BLaER1 treated with 17β-estradiol and CSF1 and Interleukin-3, amounts not matched to agents 10 nM and 100 nM (cell line): ENCODE data around the gene INTS2.
A peak's percentile ranks its signal among the peaks of the same experiment; 100 is the strongest.

Experiments
- H3K27ac ChIP-seq, 11 experiments: shearing (Covaris generic); formaldehyde crosslinking; 2 replicates each; pipeline ENCODE4 v1.8.1; 2022
- H3K27me3 ChIP-seq, 11 experiments: shearing (Covaris generic); formaldehyde crosslinking; 2 replicates each; pipeline ENCODE4 v1.8.1; 2022
- H3K36me3 ChIP-seq, 11 experiments: shearing (Covaris generic); formaldehyde crosslinking; 2 replicates each; pipeline ENCODE4 v1.8.1; 2022
- H3K4me1 ChIP-seq, 10 experiments: shearing (Covaris generic); formaldehyde crosslinking; 2 replicates each; pipeline ENCODE4 v1.8.1; 2022
- H3K4me2 ChIP-seq, 11 experiments: shearing (Covaris generic); formaldehyde crosslinking; 2 replicates each; pipeline ENCODE4 v1.8.1; 2022
- H3K4me3 ChIP-seq, 10 experiments: shearing (Covaris generic); formaldehyde crosslinking; 2 replicates each; pipeline ENCODE4 v1.8.1; 2022
- H3K9ac ChIP-seq, 11 experiments: shearing (Covaris generic); formaldehyde crosslinking; 2 replicates each; pipeline ENCODE4 v1.8.1; 2022
- H3K9me3 ChIP-seq, 11 experiments: shearing (Covaris generic); formaldehyde crosslinking; replicated peaks in 1 of 11; 2 replicates each; pipeline ENCODE4 v1.8.1; 2022
- H4K20me1 ChIP-seq, 11 experiments: shearing (Covaris generic); formaldehyde crosslinking; 2 replicates each; pipeline ENCODE4 v1.8.1; 2022
- Cebpa-rat ChIP-seq, 11 experiments: shearing (Covaris generic); IDR thresholded peaks; 2 replicates each; pipeline ENCODE4 v1.8.1; 2022

INTS2 gene, protein sequence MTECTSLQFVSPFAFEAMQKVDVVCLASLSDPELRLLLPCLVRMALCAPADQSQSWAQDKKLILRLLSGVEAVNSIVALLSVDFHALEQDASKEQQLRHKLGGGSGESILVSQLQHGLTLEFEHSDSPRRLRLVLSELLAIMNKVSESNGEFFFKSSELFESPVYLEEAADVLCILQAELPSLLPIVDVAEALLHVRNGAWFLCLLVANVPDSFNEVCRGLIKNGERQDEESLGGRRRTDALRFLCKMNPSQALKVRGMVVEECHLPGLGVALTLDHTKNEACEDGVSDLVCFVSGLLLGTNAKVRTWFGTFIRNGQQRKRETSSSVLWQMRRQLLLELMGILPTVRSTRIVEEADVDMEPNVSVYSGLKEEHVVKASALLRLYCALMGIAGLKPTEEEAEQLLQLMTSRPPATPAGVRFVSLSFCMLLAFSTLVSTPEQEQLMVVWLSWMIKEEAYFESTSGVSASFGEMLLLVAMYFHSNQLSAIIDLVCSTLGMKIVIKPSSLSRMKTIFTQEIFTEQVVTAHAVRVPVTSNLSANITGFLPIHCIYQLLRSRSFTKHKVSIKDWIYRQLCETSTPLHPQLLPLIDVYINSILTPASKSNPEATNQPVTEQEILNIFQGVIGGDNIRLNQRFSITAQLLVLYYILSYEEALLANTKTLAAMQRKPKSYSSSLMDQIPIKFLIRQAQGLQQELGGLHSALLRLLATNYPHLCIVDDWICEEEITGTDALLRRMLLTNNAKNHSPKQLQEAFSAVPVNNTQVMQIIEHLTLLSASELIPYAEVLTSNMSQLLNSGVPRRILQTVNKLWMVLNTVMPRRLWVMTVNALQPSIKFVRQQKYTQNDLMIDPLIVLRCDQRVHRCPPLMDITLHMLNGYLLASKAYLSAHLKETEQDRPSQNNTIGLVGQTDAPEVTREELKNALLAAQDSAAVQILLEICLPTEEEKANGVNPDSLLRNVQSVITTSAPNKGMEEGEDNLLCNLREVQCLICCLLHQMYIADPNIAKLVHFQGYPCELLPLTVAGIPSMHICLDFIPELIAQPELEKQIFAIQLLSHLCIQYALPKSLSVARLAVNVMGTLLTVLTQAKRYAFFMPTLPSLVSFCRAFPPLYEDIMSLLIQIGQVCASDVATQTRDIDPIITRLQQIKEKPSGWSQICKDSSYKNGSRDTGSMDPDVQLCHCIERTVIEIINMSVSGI

GRCh38 chr17:61927208-61928100 lies at the start of gene INTS2:
INTS2 (minus strand) TSS chr17:61927982; CDS start chr17:61926644, 1,338 bp downstream.
- Histone ChIP-seq H3K4me1 (peaks cover 14 to 24% (median 19%) of the 10 kb centered on the region in 10 experiments), H4K20me1 (no peaks in the 10 kb centered on the region), H3K36me3 (peaks cover 20 to 34% (median 28%) of the 10 kb centered on the region in 11 experiments), H3K27ac (peak within 1 kb of the TSS; percentile 77 to 95 (median 94)), H3K4me2 (peak within 1 kb of the TSS; percentile 74 to 97 (median 90)), H3K27me3 (no peaks in the 10 kb centered on the region), H3K9me3 (no peaks in the 10 kb centered on the region), H3K9ac (peak within 1 kb of the TSS; percentile 88 to 97 (median 95)), H3K4me3 (peak within 1 kb of the TSS; percentile 62 to 87 (median 78))
- no peak for TF ChIP-seq Cebpa-rat (IDR thresholded peaks at IDR 0.05)

DNA sequence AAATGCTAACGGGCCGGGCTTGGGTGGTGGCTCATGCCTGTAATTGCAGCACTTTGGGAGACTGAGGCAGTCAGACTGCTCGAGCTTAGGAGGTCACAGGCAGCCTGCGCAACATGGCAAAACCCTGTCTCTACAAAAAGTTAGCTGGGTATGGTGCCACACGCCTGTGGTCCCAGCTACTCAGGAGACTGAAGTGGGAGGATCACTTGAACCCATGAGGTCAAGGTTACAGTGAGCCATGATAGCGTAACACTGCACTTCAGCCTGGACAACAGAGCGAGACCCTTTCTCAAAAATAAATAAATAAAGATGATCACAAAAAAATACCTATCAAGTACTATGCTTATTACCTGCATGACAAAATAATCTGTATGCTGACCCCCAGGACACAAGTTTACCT lies 46.3 kb upstream of the INTS2 start:
- no peak overlapping the region for H3K9ac ChIP-seq
- H3K4me3 ChIP-seq: no peak overlapping the region
- H3K4me1 ChIP-seq: peaks cover 0 to 24% (median 13%) of the 10 kb centered on the region in 10 experiments; a peak in 17 of 20 replicates
- no peak for TF ChIP-seq Cebpa-rat (IDR thresholded peaks at IDR 0.05)
- no peak overlapping the region for H3K4me2 ChIP-seq
- peaks cover 80 to 100% (median 97%) of the 10 kb centered on the region in 11 experiments for H3K36me3 ChIP-seq
- H4K20me1 ChIP-seq: peaks cover under 1 to 83% (median 44%) of the 10 kb centered on the region in 11 experiments; a peak in 19 of 22 replicates
- no peaks in the 10 kb centered on the region for H3K9me3 ChIP-seq
- no peaks in the 10 kb centered on the region for H3K27me3 ChIP-seq
- H3K27ac ChIP-seq: no peak overlapping the region

DNA sequence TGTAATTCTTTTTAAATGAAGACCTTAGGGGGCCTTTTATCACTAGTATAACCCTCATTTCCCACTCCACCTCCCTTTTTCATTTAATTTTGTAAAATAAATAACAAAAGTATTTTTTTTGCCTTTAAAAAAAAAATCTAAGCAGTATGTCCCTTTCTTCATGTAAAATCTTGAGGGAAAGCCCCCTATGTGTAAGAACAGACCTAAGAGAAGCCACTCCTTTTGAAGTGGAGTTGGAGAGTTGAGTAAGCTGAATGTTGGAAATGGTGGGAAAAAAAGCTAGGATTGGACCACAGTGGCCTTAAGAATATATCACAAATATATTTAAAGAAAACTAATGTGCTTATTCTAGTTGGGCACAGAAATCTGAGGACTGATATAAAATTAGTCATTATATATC lies 44.5 kb upstream of the INTS2 start:
- Histone ChIP-seq H4K20me1 (peaks cover 0 to 65% (median 31%) of the 10 kb centered on the region in 11 experiments; a peak in 18 of 22 replicates), H3K9ac (no peak overlapping the region), H3K4me3 (no peak overlapping the region), H3K27ac (no peak overlapping the region), H3K4me2 (no peak overlapping the region), H3K36me3 (peaks cover 81 to 100% (median 97%) of the 10 kb centered on the region in 11 experiments), H3K27me3 (no peaks in the 10 kb centered on the region), H3K9me3 (no peaks in the 10 kb centered on the region), H3K4me1 (peaks cover 0 to 24% (median 13%) of the 10 kb centered on the region in 10 experiments; a peak in 17 of 20 replicates)
- no peak for TF ChIP-seq Cebpa-rat (IDR thresholded peaks at IDR 0.05)

GRCh38 chr17:61970030-61970429 lies 42.2 kb upstream of the INTS2 start:
- Histone ChIP-seq H3K9ac (peak overlapping the region in 7 of 11 experiments; percentile 13 to 67 (median 54); a peak in 11 of 22 replicates), H3K36me3 (peaks cover 80 to 100% (median 95%) of the 10 kb centered on the region in 11 experiments), H3K9me3 (no peaks in the 10 kb centered on the region), H3K27ac (peak overlapping the region; percentile 15 to 86 (median 71); a peak in 21 of 22 replicates), H3K4me3 (peak overlapping the region in 1 of 10 experiments; percentile 21; a peak in 1 of 20 replicates), H3K4me1 (peaks cover 0 to 24% (median 13%) of the 10 kb centered on the region in 10 experiments; a peak in 17 of 20 replicates), H3K27me3 (no peaks in the 10 kb centered on the region), H3K4me2 (peak overlapping the region in 9 of 11 experiments; percentile 23 to 80 (median 71); a peak in 17 of 22 replicates), H4K20me1 (peaks cover 0 to 45% (median 12%) of the 10 kb centered on the region in 11 experiments; a peak in 17 of 22 replicates)
- TF ChIP-seq Cebpa-rat (IDR thresholded peaks at IDR 0.05): peak in 3 of 11 experiments; percentile 42 to 63 (median 60); a peak in 4 of 22 replicates

DNA sequence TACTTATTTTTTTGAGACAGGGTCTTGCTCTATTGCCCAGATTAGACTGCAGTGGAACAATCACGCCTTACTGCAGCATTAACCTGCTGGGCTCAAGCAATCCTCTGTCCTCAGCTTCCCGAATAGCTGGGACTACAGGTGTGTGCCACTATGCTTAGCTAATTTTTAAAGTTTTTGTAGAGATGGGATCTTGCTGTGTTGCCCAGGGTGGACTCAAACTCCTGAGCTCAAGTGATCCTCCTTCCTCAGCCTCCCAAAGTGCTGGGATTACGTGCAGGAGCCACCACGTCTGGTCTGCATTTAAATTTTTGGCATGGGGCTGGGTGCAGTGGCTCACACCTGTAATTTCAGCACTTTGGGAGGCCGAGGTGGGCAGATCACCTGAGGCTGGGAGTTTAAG lies 41.0 kb upstream of the INTS2 start:
- Histone ChIP-seq H3K27me3 (no peaks in the 10 kb centered on the region), H3K36me3 (peaks cover 86 to 100% (median 96%) of the 10 kb centered on the region in 11 experiments)
- no peak for TF ChIP-seq Cebpa-rat (IDR thresholded peaks at IDR 0.05)

GRCh38 chr17:61967729-61968128 lies 39.9 kb upstream of the INTS2 start:
- H3K4me3 ChIP-seq: no peak overlapping the region
- no peaks in the 10 kb centered on the region for H3K9me3 ChIP-seq
- H3K36me3 ChIP-seq: peaks cover 86 to 100% (median 96%) of the 10 kb centered on the region in 11 experiments
- no peaks in the 10 kb centered on the region for H3K27me3 ChIP-seq
- no peak overlapping the region for H3K4me2 ChIP-seq
- peaks cover 0 to 24% (median 13%) of the 10 kb centered on the region in 10 experiments; a peak in 17 of 20 replicates for H3K4me1 ChIP-seq
- H4K20me1 ChIP-seq: peaks cover 0 to 39% (median 16%) of the 10 kb centered on the region in 11 experiments; a peak in 11 of 22 replicates
- no peak overlapping the region for H3K27ac ChIP-seq
- no peak overlapping the region for H3K9ac ChIP-seq
- no peak for TF ChIP-seq Cebpa-rat (IDR thresholded peaks at IDR 0.05)

More for the DNA sequence above, 41.0 kb upstream of the INTS2 start:
- Histone ChIP-seq H3K4me1 (peaks cover 0 to 24% (median 13%) of the 10 kb centered on the region in 10 experiments; a peak in 17 of 20 replicates), H3K27ac (peak overlapping the region in 6 of 11 experiments; percentile 63 to 86 (median 74); a peak in 10 of 22 replicates), H3K9me3 (no peaks in the 10 kb centered on the region), H3K9ac (peak overlapping the region in 1 of 11 experiments; percentile 52; a peak in 1 of 22 replicates), H3K4me3 (no peak overlapping the region), H4K20me1 (peaks cover 0 to 39% (median 13%) of the 10 kb centered on the region in 11 experiments; a peak in 15 of 22 replicates), H3K4me2 (no peak overlapping the region)

DNA sequence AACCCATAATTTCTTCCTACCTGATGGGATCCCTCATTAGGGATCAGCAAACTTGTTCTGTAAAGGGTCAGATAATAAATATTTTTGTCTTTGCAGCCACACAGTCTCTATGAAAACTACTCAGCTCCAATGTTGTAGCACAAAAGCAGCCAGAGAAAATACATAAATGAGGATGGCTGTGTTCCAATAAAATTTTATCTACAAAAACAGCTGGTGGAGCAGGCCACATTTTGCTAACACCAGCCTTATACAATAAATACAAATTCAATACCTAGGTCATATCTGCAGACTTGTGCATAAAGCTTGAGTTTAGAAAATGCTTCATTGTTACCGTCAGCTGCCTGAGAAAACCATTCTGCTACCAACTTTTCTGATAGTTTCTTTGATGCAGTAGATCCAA lies 38.4 kb upstream of the INTS2 start:
- Histone ChIP-seq H3K4me1 (peaks cover 0 to 21% (median 13%) of the 10 kb centered on the region in 10 experiments; a peak in 17 of 20 replicates), H3K9ac (no peak overlapping the region), H3K27me3 (no peaks in the 10 kb centered on the region), H3K9me3 (no peaks in the 10 kb centered on the region), H3K27ac (no peak overlapping the region), H3K4me3 (no peak overlapping the region), H3K36me3 (peaks cover 84 to 100% (median 95%) of the 10 kb centered on the region in 11 experiments), H4K20me1 (peaks cover 0 to 34% (median 18%) of the 10 kb centered on the region in 11 experiments; a peak in 11 of 22 replicates), H3K4me2 (no peak overlapping the region)
- TF ChIP-seq Cebpa-rat (IDR thresholded peaks at IDR 0.05): no peak
